ENCODE data around the gene ARHGAP4. TPM values are rescaled to one million over a fixed set of nuclear protein-coding genes. Genes with fewer than 3 reads are reported as not detected.
A peak's percentile ranks its signal among the peaks of the same experiment; 100 is the strongest.

The ARHGAP4 gene
- total RNA-seq, 4 donors from 2014 or later: 10.9 to 26.0 (median 18.1) TPM

DNA sequence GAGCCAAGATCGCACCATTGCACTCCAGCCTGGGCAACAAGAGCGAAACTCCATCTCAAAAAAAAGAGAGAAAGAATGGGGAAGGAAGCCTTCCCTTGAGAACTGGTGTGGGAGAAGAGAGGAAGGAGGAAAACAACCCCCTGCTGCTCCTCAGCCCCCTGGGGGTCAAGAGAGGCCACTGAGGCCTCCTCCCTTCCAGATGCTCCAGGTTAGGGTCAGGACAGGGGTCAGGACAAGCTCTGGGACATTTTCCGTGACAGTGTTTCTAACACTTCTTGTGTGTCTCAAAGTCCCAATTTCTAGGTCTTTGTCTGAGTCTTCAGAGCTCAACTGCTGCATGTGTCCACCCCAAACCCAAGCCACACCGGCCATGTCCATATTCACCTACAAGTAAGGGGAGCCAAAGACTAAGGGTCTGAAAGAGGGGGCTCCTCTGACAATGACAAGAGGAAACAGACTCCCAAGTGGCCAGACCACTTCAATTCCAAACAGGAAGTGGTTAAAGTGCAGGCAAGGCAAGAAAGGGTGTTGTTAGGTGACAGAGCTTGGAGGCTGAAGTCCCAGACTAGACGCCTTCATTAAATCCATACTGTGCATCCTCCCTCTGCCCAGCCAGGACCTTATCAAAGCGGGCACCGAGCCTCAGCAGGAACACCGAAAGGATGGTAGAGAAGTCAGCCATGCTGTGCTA, 48.3 kb downstream of the ARHGAP4 start:
- Histone ChIP-seq H3K27ac (no peak overlapping the region), H3K4me3 (no peak overlapping the region), H3K27me3 (peaks cover 67% of the 10 kb centered on the region), H3K4me1 (no peaks in the 10 kb centered on the region), H3K36me3 (no peaks in the 10 kb centered on the region), H3K9me3 (no peaks in the 10 kb centered on the region)
- ATAC-seq: no peak
- no peak for TF ChIP-seq EP300 (IDR thresholded peaks at IDR 0.05)
- TF ChIP-seq, protein P1, sequence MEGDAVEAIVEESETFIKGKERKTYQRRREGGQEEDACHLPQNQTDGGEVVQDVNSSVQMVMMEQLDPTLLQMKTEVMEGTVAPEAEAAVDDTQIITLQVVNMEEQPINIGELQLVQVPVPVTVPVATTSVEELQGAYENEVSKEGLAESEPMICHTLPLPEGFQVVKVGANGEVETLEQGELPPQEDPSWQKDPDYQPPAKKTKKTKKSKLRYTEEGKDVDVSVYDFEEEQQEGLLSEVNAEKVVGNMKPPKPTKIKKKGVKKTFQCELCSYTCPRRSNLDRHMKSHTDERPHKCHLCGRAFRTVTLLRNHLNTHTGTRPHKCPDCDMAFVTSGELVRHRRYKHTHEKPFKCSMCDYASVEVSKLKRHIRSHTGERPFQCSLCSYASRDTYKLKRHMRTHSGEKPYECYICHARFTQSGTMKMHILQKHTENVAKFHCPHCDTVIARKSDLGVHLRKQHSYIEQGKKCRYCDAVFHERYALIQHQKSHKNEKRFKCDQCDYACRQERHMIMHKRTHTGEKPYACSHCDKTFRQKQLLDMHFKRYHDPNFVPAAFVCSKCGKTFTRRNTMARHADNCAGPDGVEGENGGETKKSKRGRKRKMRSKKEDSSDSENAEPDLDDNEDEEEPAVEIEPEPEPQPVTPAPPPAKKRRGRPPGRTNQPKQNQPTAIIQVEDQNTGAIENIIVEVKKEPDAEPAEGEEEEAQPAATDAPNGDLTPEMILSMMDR (IDR thresholded peaks at IDR 0.05): no peak
- TF ChIP-seq POLR2A (IDR thresholded peaks at IDR 0.05): no peak
- TF ChIP-seq POLR2AphosphoS5 (IDR thresholded peaks at IDR 0.05): no peak
- 94% methylated on average over 7 of the region's 8 CpGs; no CpG with 5 or more reads in 1 of the 2 donors for WGBS, 2 donors (ENCODE audit: low coverage in 1 of 2)

DNA sequence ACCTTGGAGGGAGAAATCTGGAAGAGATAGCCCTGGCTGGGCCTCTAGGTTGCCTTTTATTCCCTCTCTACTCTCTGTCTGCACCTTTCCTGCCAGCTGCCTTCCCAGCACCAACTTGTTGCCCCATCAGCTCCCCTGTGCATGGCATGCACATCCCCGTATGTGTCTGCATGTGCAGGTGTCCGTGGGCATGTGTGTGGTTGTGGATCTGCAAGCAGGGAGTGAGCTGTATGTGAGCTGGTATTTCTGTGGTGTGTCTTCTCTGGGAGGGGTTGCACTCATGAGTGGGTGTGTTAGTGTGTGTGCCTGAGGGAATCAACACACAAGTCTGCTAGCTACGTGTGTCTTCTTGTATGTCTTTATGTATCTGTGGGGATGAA, 50.0 kb downstream of the ARHGAP4 start:
- TF ChIP-seq POLR2A (IDR thresholded peaks at IDR 0.05) (no peak), EP300 (IDR thresholded peaks at IDR 0.05) (no peak)
- TF ChIP-seq, protein P1 (IDR thresholded peaks at IDR 0.05): no peak
- no peaks in the 10 kb centered on the region for H3K36me3 ChIP-seq
- no peaks in the 10 kb centered on the region for H3K4me1 ChIP-seq
- no peak for ATAC-seq
- no peak overlapping the region for H3K4me3 ChIP-seq
- peaks cover 64% of the 10 kb centered on the region for H3K27me3 ChIP-seq
- H3K27ac ChIP-seq: no peak overlapping the region
- 67% methylated on average over 1 of the region's 3 CpGs; no CpG with 5 or more reads in 1 of the 2 donors for WGBS, 2 donors (ENCODE audit: low coverage in 1 of 2)
- H3K9me3 ChIP-seq: no peaks in the 10 kb centered on the region

DNA sequence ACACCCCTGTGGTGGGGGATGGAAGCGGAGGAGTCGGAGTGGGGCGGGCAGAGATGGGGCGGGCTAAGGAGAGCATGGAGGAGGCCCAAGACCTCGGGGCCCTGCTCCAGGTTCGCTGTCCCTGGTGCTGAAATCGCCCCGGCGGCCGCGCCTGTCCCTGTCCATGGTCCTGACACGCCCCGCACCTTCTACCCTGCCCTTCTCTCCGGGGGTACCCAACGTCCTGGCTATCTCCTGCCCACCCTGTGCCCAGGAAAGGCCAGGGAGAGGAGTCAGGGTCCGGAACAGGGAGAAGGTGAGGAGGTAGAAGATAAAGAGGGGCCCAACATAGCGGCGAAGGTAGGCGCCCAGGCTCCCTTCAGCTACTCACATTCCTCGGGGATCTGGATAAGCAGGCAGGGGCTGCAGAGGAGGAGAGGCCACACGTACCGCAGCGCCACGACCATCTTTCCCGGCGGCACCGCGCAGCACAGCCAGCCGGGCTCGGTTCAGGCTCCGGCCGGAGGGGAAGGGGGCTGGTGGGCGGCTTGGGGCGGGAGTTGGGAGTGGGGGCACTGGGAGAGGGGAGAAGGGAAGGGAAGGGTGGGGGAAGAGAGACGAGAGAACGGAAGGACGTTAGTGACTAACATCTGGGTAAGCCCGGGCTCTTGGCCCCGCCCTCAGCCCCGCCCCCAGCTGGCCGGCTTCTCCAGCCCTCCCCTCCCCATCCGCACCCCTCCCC, 50.5 kb downstream of the ARHGAP4 start:
- peaks cover 63% of the 10 kb centered on the region for H3K27me3 ChIP-seq
- TF ChIP-seq, protein P1 (IDR thresholded peaks at IDR 0.05): no peak
- TF ChIP-seq POLR2AphosphoS5 (IDR thresholded peaks at IDR 0.05): peak; percentile 14
- ATAC-seq: peak; percentile 62

DNA sequence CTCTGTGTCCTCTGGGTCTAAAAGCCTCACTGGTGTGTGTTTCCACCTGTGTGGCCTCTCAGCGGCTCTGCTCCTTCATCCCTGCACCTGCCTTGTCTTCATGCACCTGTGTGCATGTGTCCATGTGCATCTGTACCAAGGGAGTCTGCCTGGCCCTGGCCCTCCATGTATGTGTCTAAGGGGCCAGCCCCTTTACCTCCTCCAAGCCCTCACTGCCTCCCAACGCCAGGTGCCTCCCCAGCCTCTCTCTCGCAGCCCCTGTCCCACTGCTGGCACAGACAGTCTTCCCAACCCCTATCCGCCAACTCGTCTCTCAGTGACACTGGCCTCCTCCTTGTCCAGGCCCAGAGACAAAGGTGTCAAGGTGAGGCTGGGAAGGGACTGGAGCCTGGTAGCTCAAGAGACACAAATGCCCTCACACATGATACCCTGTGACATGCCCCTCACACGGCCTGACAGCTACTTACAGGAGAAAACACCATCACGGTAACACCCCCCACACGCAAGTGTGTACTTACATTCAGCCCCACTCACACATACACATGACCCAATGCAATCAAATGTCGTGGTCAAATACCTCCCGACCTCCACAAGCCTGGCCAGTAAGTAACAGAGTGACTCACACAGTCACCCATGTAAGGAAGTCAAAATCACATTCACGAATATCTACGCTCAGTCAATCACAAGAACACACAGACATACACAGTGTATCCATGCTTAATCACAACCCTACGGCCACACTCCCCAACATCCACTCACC, 51.5 kb downstream of the ARHGAP4 start:
- Histone ChIP-seq H3K9me3 (no peaks in the 10 kb centered on the region), H3K4me1 (no peaks in the 10 kb centered on the region), H3K27ac (no peak overlapping the region), H3K4me3 (no peak overlapping the region), H3K27me3 (peaks cover 64% of the 10 kb centered on the region), H3K36me3 (no peaks in the 10 kb centered on the region)
- 60 to 67% methylated on average over 1 to 12 of the region's 13 CpGs for WGBS, 2 donors (ENCODE audit: low coverage in 1 of 2)
- TF ChIP-seq POLR2AphosphoS5 (IDR thresholded peaks at IDR 0.05) (no peak), POLR2A (IDR thresholded peaks at IDR 0.05) (no peak), EP300 (IDR thresholded peaks at IDR 0.05) (no peak)
- TF ChIP-seq, protein P1 (IDR thresholded peaks at IDR 0.05): no peak
- no peak for ATAC-seq

More for the DNA sequence above, 50.5 kb downstream of the ARHGAP4 start:
- no peaks in the 10 kb centered on the region for H3K4me1 ChIP-seq
- no peaks in the 10 kb centered on the region for H3K9me3 ChIP-seq
- H3K4me3 ChIP-seq: no peak overlapping the region
- H3K36me3 ChIP-seq: no peaks in the 10 kb centered on the region
- H3K27ac ChIP-seq: no peak overlapping the region
- 0% methylated on average over 3 of the region's 42 CpGs; no CpG with 5 or more reads in 1 of the 2 donors for WGBS, 2 donors (ENCODE audit: low coverage in 1 of 2)
